Psoas muscle (tissue), 8 donors: Measurements from ENCODE around the gene DBH. TPM values are rescaled to one million over a fixed set of nuclear protein-coding genes. Genes with fewer than 3 reads are reported as not detected.

ENCODE experiments used
- ATAC-seq, 4 donors: fragments of 200-7000 bp; cut with Tn5 transposase; one replicate each; pipeline ENCODE4 v1.9.1; 2020; ENCODE audit warnings: moderate library complexity in 3 of 4, mild to moderate bottlenecking in 2 of 4
- DNase-seq, 2 donors: peaks; one replicate each; pipeline ENCODE4 v3.0.0-alpha.2; 2020
- H3K27ac ChIP-seq: fragments of 200-600 bp; one replicate; pipeline ENCODE4 v1.8.0; 2022
- H3K27me3 ChIP-seq, 3 donors: fragments of 200-600 bp in 1 of 3; one replicate each; pipeline versions ENCODE4 v1.6.1 to v1.8.0; 2013 to 2022; ENCODE audit warnings: low read length in 2 of 3, mild to moderate bottlenecking in 2 of 3, moderate library complexity in 1 of 3; ENCODE audit not compliant: insufficient read depth in 3 of 3
- H3K36me3 ChIP-seq, 2 donors: fragments of 200-600 bp in 1 of 2; one replicate each; pipeline versions ENCODE4 v1.6.1 to v1.8.0; 2013 to 2022; ENCODE audit warnings: low read depth in 1 of 2, mild to moderate bottlenecking in 1 of 2, moderate library complexity in 1 of 2; ENCODE audit not compliant: insufficient read depth in 1 of 2
- H3K4me1 ChIP-seq: fragments of 200-600 bp; one replicate; pipeline ENCODE4 v1.8.0; 2022
- H3K4me3 ChIP-seq: fragments of 200-600 bp; one replicate; pipeline ENCODE4 v1.8.0; 2022; ENCODE audit warnings: mild to moderate bottlenecking
- H3K9me3 ChIP-seq: fragments of 200-600 bp; one replicate; pipeline ENCODE4 v1.8.0; 2022
- CTCF ChIP-seq: fragments of 200-600 bp; IDR thresholded peaks from one replicate; pipeline ENCODE4 v1.8.0; 2022; ENCODE audit warnings: antibody characterized with exemption
- WGBS, 3 donors: extraction: QIAGEN DNeasy Blood & Tissue Kit; methylation state at CpG; one replicate each; pipeline versions ENCODE4 v1.1.6 to v1.1.7; 2013; 5-methylcytosine and 5-hydroxymethylcytosine counted together
- intact Hi-C, 2 donors: fragments of 100-400 bp; cut with DNase I; formaldehyde crosslinking; loops; one replicate each; pipeline versions ENCODE4 v1.11.0 to v1.14.2; 2022
- polyA plus RNA-seq, 3 donors: library from polyadenylated mRNA; stranded (reverse); fragments of 200-250 nt; gene quantifications; one replicate each; pipeline ENCODE4 v1.2.3, GENCODE V29; 2013
- total RNA-seq, 4 donors: library from RNA; stranded (reverse); fragmentation: NEBNext Ultra II Directional in 2 of 4; extraction: Animal tissue kit (Norgen Biotek cat#: 25700) in 2 of 4; gene quantifications; one replicate each; pipeline versions ENCODE4 v1.2.1 to v1.2.4, GENCODE V29; 2021 to 2023
- donor health status: healthy with polysubstance abuse.
- donor health status: DM: no; HTN: no; CAD: no; lungs with moderate emphysema.
- donor health status: Bipolar disorder and iron deficiency.
- donor health status: healthy.
- donor health status: DM: yes; HTN: yes; CAD: no.
- donor health status: DM: no; HTN: no; CAD: no.
- donor health status: DM: no; HTN: no; CAD: no.
- donor health status: DM: yes; HTN: yes; CAD: no.

DBH gene
- total and polyA plus RNA-seq, 7 donors, result 0.01 to 0.30 (median 0.05) TPM; not detected in 3

- ATAC-seq (no peak), DNase-seq (peak in 1 of 2 donors; percentile 34)
- 82 to 83% (median 83%) methylated on average over 12 of the region's 12 CpGs for WGBS, 3 donors
- H3K36me3 ChIP-seq, result no peaks in the 10 kb centered on the region
- no peak overlapping the region for H3K4me3 ChIP-seq
- H3K27me3 ChIP-seq, result peaks cover 0 to 43% (median 15%) of the 10 kb centered on the region in 3 donors
- H3K9me3 ChIP-seq, result no peaks in the 10 kb centered on the region
- no peaks in the 10 kb centered on the region for H3K4me1 ChIP-seq
- H3K27ac ChIP-seq, result no peak overlapping the region
- intact Hi-C loops, result no loop called here
- TF ChIP-seq CTCF, result no peak
These were observed 739 bp downstream of the DBH start for GRCh38 chr9:133636902-133637301.

DNA sequence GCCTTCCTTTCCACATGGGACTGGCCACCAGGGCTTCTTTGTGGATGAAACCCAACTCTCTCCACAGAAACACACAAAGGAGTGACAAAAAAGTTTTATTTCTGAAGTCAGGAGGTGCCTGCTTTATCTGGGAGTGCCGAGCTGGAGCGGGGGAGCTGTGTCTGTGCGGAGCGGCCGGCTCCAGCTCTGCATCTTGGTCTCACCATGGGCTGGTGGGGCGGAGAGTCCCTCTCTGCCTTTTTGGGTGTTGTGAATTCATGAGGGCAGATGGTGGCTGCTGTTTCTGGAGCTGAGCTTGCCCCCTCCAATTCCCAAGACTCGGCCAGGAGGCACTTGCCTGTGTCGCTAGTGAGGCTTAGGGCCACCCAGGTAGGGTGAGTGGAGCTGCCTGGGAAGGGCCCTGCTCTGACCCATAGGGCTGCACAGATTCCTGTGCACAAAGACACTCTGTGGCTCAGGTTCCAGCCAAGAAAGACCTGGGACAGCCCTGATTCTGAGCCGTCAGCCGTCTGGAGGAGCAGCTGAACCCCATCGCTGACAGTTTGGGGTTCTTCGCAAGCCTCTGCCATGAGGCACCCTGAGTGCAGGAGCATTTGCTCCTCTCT, 1.4 kb downstream of the DBH start:
- DNase-seq (peak in 1 of 2 donors; percentile 29), ATAC-seq (no peak)
- Histone ChIP-seq H3K9me3 (no peaks in the 10 kb centered on the region), H3K36me3 (no peaks in the 10 kb centered on the region), H3K4me1 (no peaks in the 10 kb centered on the region), H3K27me3 (peaks cover 0 to 49% (median 13%) of the 10 kb centered on the region in 3 donors), H3K27ac (no peak overlapping the region), H3K4me3 (no peak overlapping the region)
- TF ChIP-seq CTCF, result no peak
- intact Hi-C loops, result no loop called here
- 73 to 78% (median 76%) methylated on average over 12 of the region's 12 CpGs for WGBS, 3 donors

- DNase-seq, result no peak
- peaks cover 0 to 52% (median 13%) of the 10 kb centered on the region in 3 donors for H3K27me3 ChIP-seq
These were observed 1.9 kb downstream of the DBH start for GRCh38 chr9:133638076-133638475.

GRCh38 chr9:133638711-133639110, 2.5 kb downstream of the DBH start:
- peaks cover 0 to 45% (median 13%) of the 10 kb centered on the region in 3 donors for H3K27me3 ChIP-seq
- intact Hi-C loops, result no loop called here
- H3K4me3 ChIP-seq, result no peak overlapping the region
- DNase-seq (peak; percentile 0 to 30), ATAC-seq (no peak)
- no peak overlapping the region for H3K27ac ChIP-seq
- H3K9me3 ChIP-seq, result no peaks in the 10 kb centered on the region
- 62 to 69% (median 69%) methylated on average over 8 of the region's 8 CpGs for WGBS, 3 donors
- H3K36me3 ChIP-seq, result no peaks in the 10 kb centered on the region
- H3K4me1 ChIP-seq, result no peaks in the 10 kb centered on the region
- TF ChIP-seq CTCF, result no peak

More at GRCh38 chr9:133638076-133638475, 1.9 kb downstream of the DBH start:
- no peak for ATAC-seq
- Histone ChIP-seq H3K27ac (no peak overlapping the region), H3K9me3 (no peaks in the 10 kb centered on the region), H3K36me3 (no peaks in the 10 kb centered on the region), H3K4me3 (no peak overlapping the region), H3K4me1 (no peaks in the 10 kb centered on the region)
- intact Hi-C loops, result no loop called here
- WGBS, 3 donors, result 71 to 73% (median 71%) methylated on average over 8 of the region's 8 CpGs
- TF ChIP-seq CTCF, result no peak

DNA sequence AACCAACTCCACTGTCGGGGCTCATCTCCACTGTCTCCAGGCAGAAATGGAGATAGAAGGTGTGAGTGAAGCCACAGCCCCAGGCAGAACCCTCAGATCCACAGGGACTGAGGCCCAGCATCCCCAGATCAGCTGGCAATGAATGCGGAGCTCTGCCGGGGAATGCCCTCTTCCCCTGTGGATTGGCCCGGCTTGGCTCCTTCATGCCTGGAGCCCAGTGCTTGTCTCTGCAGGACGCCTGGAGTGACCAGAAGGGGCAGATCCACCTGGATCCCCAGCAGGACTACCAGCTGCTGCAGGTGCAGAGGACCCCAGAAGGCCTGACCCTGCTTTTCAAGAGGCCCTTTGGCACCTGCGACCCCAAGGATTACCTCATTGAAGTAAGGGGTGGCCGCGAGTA, 3.5 kb downstream of the DBH start:
- WGBS, 3 donors, result 80 to 88% (median 87%) methylated on average over 7 to 8 of the region's 8 CpGs

More for the DNA sequence above, 3.5 kb downstream of the DBH start:
- H3K9me3 ChIP-seq, result no peaks in the 10 kb centered on the region
- H3K27ac ChIP-seq, result no peak overlapping the region
- peaks cover 0 to 36% (median 13%) of the 10 kb centered on the region in 3 donors for H3K27me3 ChIP-seq
- no peaks in the 10 kb centered on the region for H3K4me1 ChIP-seq
- DNase-seq, result peak; percentile 2 to 5
- no peaks in the 10 kb centered on the region for H3K36me3 ChIP-seq
- no peak for ATAC-seq
- TF ChIP-seq CTCF, result no peak
- intact Hi-C loops, result no loop called here
- no peak overlapping the region for H3K4me3 ChIP-seq
